HL-60 (cell line): ENCODE results near the gene GANAB.

Experiments
- REST ChIP-seq: IDR thresholded peaks from 2 replicates; pipeline ENCODE4 v1.6.1; 2012; ENCODE audit warnings: low read depth; ENCODE audit not compliant: insufficient replicate concordance
- TF ChIP-seq, protein P1 (sequence below): IDR thresholded peaks from one replicate; pipeline ENCODE4 v1.5.1; 2011; ENCODE audit warnings: low read length, control low read depth, inconsistent platforms; ENCODE audit not compliant: insufficient read depth

- TF ChIP-seq, protein P1, sequence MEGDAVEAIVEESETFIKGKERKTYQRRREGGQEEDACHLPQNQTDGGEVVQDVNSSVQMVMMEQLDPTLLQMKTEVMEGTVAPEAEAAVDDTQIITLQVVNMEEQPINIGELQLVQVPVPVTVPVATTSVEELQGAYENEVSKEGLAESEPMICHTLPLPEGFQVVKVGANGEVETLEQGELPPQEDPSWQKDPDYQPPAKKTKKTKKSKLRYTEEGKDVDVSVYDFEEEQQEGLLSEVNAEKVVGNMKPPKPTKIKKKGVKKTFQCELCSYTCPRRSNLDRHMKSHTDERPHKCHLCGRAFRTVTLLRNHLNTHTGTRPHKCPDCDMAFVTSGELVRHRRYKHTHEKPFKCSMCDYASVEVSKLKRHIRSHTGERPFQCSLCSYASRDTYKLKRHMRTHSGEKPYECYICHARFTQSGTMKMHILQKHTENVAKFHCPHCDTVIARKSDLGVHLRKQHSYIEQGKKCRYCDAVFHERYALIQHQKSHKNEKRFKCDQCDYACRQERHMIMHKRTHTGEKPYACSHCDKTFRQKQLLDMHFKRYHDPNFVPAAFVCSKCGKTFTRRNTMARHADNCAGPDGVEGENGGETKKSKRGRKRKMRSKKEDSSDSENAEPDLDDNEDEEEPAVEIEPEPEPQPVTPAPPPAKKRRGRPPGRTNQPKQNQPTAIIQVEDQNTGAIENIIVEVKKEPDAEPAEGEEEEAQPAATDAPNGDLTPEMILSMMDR, result no peak
- TF ChIP-seq REST, result no peak
Observed at GRCh38 chr11:62615521-62615920, 30.9 kb downstream of the GANAB start.
